ENCODE results near the gene STIMATE. TPM values are rescaled to one million over a fixed set of nuclear protein-coding genes. Genes with fewer than 3 reads are reported as not detected.
A peak's percentile ranks its signal among the peaks of the same experiment; 100 is the strongest.

Gene STIMATE
- total and polyA plus RNA-seq, 2 of the 4 experiments (the other 2 are of a cell fraction), result 10.6 to 17.8 TPM

DNA sequence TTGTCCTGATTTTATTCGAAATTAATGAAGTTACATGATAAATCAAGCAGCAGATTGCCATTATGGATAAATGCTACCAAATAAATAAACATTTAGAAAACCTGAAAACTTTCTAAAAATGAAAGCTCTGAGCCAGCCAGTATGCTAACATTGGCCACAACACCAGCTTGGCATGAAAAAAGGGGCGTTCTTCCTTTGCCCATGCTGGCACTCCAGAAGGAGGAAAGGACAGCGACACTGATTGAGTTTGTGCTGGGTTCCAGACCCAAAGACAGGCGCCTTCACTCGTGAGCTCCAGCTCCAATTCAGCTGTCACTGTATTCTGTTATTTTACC lies 5.1 kb downstream of the STIMATE start:
- TF ChIP-seq POLR2A (IDR thresholded peaks at IDR 0.05; ENCODE audit: low read depth, low read length) (no peak), ELK1 (IDR thresholded peaks at IDR 0.05; ENCODE audit: borderline replicate concordance, low read depth, low read length) (no peak), CHD1 (IDR thresholded peaks at IDR 0.05; ENCODE audit: low read depth, low read length) (no peak), MAZ (IDR thresholded peaks at IDR 0.05; ENCODE audit: borderline replicate concordance, low read depth, low read length) (no peak), BHLHE40 (IDR thresholded peaks at IDR 0.05; ENCODE audit: low read depth, low read length) (no peak), SMC3 (IDR thresholded peaks at IDR 0.05; ENCODE audit: low read depth, low read length) (no peak), MAFK (IDR thresholded peaks at IDR 0.05; ENCODE audit: low read depth, low read length) (no peak), RCOR1 (IDR thresholded peaks at IDR 0.05; ENCODE audit: insufficient replicate concordance, low read length) (no peak), NFE2L2 (IDR thresholded peaks at IDR 0.05; ENCODE audit: low read depth, low read length) (no peak), CTCF (conservative IDR thresholded peaks at IDR 0.05; ENCODE audit: low read depth, low read length) (no peak), RAD21 (IDR thresholded peaks at IDR 0.05; ENCODE audit: low read length) (no peak), CEBPB (IDR thresholded peaks at IDR 0.05; ENCODE audit: low read depth, low read length) (no peak), MXI1 (IDR thresholded peaks at IDR 0.05; ENCODE audit: borderline replicate concordance, low read depth, low read length) (no peak), FOS (IDR thresholded peaks at IDR 0.05; ENCODE audit: low read depth, low read length) (no peak), RFX5 (IDR thresholded peaks at IDR 0.05; ENCODE audit: low read depth, low read length) (no peak)
- TF ChIP-seq, protein P1, sequence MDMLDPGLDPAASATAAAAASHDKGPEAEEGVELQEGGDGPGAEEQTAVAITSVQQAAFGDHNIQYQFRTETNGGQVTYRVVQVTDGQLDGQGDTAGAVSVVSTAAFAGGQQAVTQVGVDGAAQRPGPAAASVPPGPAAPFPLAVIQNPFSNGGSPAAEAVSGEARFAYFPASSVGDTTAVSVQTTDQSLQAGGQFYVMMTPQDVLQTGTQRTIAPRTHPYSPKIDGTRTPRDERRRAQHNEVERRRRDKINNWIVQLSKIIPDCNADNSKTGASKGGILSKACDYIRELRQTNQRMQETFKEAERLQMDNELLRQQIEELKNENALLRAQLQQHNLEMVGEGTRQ (IDR thresholded peaks at IDR 0.05; ENCODE audit: low read depth, low read length), result no peak
- ATAC-seq (ENCODE audit: low read depth) (no peak), DNase-seq (no peak)
- Histone ChIP-seq H3K14ac (replicated peaks; ENCODE audit: low read depth, low read length) (no peak overlapping the region), H4K20me1 (ENCODE audit: insufficient read depth, low read length) (peaks cover 7% of the 10 kb centered on the region; the same call in 1 of the 2 replicates), H3K4ac (ENCODE audit: low read depth, low read length) (no peak overlapping the region), H2BK20ac (ENCODE audit: low read depth, low read length) (no peak overlapping the region), H3K4me3 (ENCODE audit: insufficient read depth, low read depth, low read length) (no peak overlapping the region), H2BK5ac (ENCODE audit: low read depth, low read length, poor library complexity, severe bottlenecking) (no peak overlapping the region), H4K91ac (ENCODE audit: insufficient read depth, low read depth, low read length) (no peak overlapping the region), H3K18ac (ENCODE audit: low read depth, low read length) (no peak overlapping the region), H4K8ac (ENCODE audit: low read depth in 2 of 2, low read length in 2 of 2) (no peak overlapping the region), H2AK9ac (replicated peaks; ENCODE audit: low read depth, low read length, poor library complexity) (no peak overlapping the region), H3K27me3 (ENCODE audit: control insufficient read depth, insufficient read depth, low read length) (no peaks in the 10 kb centered on the region), H2BK120ac (ENCODE audit: low read depth, low read length) (no peak overlapping the region), H4K5ac (ENCODE audit: low read depth, low read length) (no peak overlapping the region), H3K79me1 (ENCODE audit: low read depth in 1 of 2, low read length in 2 of 2) (peaks cover 43 to 84% of the 10 kb centered on the region in 2 experiments), H2AFZ (replicated peaks; ENCODE audit: low read length, poor library complexity) (no peak overlapping the region), H3K36me3 (ENCODE audit: control insufficient read depth, insufficient read depth, low read length) (no peaks in the 10 kb centered on the region), H3K4me2 (ENCODE audit: low read depth, low read length) (peak overlapping the region; percentile 5; the same call in 1 of the 2 replicates), H3K23ac (ENCODE audit: low read depth, low read length) (no peak overlapping the region), H3K9ac (ENCODE audit: low read depth, low read length) (no peak overlapping the region), H3K9me1 (ENCODE audit: insufficient read depth, low read length) (peaks cover 31% of the 10 kb centered on the region), H2BK15ac (ENCODE audit: low read depth, low read length) (no peak overlapping the region), H3K27ac (ENCODE audit: insufficient read depth, low read length) (no peak overlapping the region), H3K4me1 (ENCODE audit: control insufficient read depth, insufficient read depth, low read length) (peaks cover 18% of the 10 kb centered on the region), H2AK5ac (ENCODE audit: low read depth, low read length) (no peak overlapping the region), H3K56ac (ENCODE audit: extremely low read depth, insufficient read depth, low read length) (no peak overlapping the region), H3K9me3 (ENCODE audit: control insufficient read depth, insufficient read depth, low read length) (no peaks in the 10 kb centered on the region)
- dilution Hi-C loops (cut with HindIII; ENCODE audit: low sequenced_read_pairs, unreplicated experiment) (no loop called here), intact Hi-C loops (cut with micrococcal nuclease) (no loop called here), in situ Hi-C loops (cut with MboI; ENCODE audit: low sequenced_read_pairs) (no loop called here)
- ChIA-PET POLR2A (ENCODE audit: unreplicated experiment) (no interaction called here), CTCF (interaction anchor here (1.0 to 2.5 kb wide), 3 partner anchors 10 to 42 kb away, joined by 3 to 7 read pairs (median 5); no protein-coding TSS in a partner anchor)
- no CpG with 5 or more reads among the region's 5 CpGs for WGBS, 2 experiments (ENCODE audit: extremely low coverage in 2 of 2, insufficient read length in 1 of 2)
- no TSS peak for BruUV-seq (replicated peaks)

All from IMR-90 (cell line).